Omental fat pad (tissue), 4 donors: Measurements from ENCODE around the gene SEC62. TPM values are rescaled to one million over a fixed set of nuclear protein-coding genes. Genes with fewer than 3 reads are reported as not detected.
"Not testable (repeated sequence)": the region's sequence is repeated elsewhere in the genome, so short reads cannot be mapped to it uniquely, and the experiment has no call there.

ENCODE experiments used
- ATAC-seq: fragments of 150-250 bp; one replicate; pipeline ENCODE4 v1.9.1; 2016; ENCODE audit warnings: mild to moderate bottlenecking, moderate library complexity; ENCODE audit not compliant: low FRiP score
- DNase-seq: peaks from one replicate; pipeline ENCODE4 v3.0.0-alpha.2; 2019; ENCODE audit warnings: low spot score
- total RNA-seq, 4 donors: library from RNA; depleted of rRNA; stranded (reverse); fragments of >200 nt; gene quantifications; one replicate each; pipeline ENCODE4 v1.1.0, GENCODE V29; 2016
- TF ChIP-seq, protein P1 (sequence below), 3 donors: fragments of 450-650 bp; IDR thresholded peaks; one replicate each; pipeline ENCODE4 v1.5.1; 2016 to 2017; ENCODE audit warnings: antibody characterized with exemption in 3 of 3, mild to moderate bottlenecking in 3 of 3, moderate library complexity in 2 of 3

SEC62 gene
- total RNA-seq, 4 donors from 2014 or later: 56.0 to 71.5 (median 67.2) TPM

DNA sequence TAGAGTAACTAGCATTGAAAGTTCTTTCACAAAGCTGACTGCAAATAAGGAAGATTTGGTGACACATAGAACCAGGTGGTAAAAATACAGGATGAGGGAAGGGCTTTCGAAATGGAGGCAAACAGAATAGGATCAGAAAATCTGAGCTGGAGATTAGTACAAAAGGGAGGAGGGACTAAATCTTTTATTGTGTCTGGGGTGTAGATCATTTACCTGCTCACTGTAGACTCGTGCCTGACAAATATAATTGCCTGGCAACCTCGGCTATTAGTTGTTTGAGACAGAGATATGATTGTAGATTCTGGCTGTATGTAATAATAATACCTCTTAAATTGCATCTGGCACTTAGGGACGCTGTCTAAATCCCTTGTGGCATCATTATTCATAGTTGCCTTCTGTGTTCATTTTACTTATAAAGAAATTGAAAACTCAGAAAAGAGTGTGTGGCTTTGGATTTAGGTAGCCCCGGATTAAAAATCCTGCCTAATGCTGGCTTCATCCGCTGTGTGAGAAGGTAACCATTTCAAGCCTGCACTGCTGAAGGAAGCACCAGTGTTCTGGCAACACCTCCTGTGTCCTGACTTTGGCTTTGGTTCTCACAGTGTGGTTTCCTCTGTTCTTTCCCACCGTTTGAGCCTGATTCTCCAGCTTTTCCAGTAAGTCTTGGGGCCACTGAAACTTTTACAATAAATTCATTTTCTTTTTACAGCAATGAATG lies 46.2 kb downstream of the SEC62 start:
- TF ChIP-seq, protein P1, sequence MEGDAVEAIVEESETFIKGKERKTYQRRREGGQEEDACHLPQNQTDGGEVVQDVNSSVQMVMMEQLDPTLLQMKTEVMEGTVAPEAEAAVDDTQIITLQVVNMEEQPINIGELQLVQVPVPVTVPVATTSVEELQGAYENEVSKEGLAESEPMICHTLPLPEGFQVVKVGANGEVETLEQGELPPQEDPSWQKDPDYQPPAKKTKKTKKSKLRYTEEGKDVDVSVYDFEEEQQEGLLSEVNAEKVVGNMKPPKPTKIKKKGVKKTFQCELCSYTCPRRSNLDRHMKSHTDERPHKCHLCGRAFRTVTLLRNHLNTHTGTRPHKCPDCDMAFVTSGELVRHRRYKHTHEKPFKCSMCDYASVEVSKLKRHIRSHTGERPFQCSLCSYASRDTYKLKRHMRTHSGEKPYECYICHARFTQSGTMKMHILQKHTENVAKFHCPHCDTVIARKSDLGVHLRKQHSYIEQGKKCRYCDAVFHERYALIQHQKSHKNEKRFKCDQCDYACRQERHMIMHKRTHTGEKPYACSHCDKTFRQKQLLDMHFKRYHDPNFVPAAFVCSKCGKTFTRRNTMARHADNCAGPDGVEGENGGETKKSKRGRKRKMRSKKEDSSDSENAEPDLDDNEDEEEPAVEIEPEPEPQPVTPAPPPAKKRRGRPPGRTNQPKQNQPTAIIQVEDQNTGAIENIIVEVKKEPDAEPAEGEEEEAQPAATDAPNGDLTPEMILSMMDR (IDR thresholded peaks at IDR 0.05): no peak
- ATAC-seq (no peak), DNase-seq (no peak)

DNA sequence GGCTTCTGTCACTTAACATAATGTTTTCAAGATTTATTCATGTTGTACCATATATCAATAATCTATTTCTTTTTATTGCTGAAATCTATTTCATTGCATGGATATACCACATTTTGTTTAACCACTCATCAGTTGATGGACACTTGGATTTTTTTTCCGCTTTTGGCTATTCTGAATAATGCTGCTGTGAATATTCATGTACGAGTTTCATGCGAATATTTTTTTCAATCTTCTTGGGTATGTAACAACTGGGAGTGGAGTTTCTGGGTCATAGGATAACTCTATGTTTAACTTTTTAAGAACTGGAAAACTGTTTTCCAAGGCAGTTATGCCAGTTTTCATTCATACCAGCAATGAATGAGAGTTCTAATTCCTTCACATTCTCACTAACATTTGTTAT lies 49.5 kb downstream of the SEC62 start:
- no peak for ATAC-seq
- DNase-seq: no peak
- TF ChIP-seq, protein P1 (IDR thresholded peaks at IDR 0.05): no peak

DNA sequence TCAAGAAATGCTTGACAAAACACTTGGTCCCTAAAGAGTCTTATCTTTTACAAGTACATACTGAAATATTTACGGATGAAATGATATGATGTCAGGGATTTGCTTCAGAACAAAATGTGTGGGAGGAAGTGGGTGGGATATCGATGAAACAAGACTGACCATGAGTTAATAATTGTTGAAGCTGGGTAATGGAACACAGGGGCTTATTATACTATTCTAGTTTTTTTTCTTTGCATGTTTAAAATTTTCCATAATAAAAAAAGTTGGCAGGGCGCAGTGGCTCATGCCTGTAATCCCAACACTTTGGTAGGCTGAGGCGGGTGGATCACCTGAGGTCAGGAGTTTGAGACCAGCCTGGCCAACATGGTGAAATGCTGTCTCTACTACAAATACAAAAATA lies 52.7 kb downstream of the SEC62 start:
- not testable (repeated sequence) for DNase-seq, ATAC-seq

DNA sequence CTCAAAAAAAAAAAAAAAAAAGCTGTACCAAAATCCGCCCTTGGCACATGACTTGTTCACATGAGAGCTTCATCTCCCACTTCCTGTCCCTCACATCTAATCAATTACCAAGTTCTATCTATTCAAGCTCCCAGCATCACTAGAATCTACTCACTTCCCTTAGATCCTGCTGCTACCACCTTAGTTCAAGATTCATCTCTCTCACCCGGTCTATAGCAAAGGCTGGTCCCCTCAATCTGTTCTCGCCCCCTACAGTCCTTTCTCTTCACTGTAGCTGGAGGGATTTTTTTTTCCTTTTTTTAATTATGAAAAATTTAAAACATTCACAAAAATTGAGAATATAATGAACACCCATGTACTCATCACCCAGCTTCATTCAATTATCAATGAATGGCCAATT lies 54.5 kb downstream of the SEC62 start:
- ATAC-seq (no peak), DNase-seq (no peak)
- TF ChIP-seq, protein P1 (IDR thresholded peaks at IDR 0.05): no peak

DNA sequence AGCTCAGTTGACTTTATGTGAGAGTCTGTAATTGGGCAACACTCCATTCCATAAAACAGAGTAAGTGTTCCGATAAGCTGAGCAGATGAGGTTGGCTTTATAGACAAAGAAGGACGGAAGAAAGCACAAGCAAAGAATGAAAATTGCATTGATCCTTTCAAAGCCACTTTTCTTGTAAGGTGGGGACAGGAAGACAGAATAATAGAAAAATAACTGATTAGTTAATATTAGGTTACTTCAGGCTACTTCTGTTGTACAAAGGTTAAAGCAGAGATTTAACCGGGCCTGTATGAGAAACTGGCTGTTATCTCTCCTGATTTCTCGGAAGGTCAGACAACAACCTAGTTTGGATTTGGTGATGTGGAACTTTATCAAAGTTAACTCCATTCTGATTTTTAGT lies 55.7 kb downstream of the SEC62 start:
- ATAC-seq: no peak

DNA sequence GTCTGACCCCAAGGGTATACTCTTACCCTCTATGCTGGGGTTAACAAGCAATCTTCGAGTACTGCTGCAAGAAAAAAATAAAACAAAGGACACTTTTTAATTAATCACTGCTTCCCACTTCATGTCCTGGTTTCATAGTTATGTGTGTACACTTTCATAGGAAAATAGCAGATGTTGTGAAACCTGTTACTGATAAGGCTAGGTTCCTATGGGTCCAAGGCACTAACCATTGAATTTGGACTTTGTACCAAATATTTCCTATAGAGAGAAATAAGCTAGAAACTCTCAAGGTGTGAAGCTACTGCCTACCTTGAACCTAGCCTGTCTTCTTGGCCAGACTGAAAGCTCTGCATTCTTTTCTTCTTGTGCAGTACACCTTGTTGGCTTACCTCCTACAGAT lies 56.6 kb downstream of the SEC62 start:
- DNase-seq (no peak), ATAC-seq (no peak)
- TF ChIP-seq, protein P1 (IDR thresholded peaks at IDR 0.05): no peak

More for the DNA sequence above, 55.7 kb downstream of the SEC62 start:
- DNase-seq: no peak
- TF ChIP-seq, protein P1 (IDR thresholded peaks at IDR 0.05): no peak

DNA sequence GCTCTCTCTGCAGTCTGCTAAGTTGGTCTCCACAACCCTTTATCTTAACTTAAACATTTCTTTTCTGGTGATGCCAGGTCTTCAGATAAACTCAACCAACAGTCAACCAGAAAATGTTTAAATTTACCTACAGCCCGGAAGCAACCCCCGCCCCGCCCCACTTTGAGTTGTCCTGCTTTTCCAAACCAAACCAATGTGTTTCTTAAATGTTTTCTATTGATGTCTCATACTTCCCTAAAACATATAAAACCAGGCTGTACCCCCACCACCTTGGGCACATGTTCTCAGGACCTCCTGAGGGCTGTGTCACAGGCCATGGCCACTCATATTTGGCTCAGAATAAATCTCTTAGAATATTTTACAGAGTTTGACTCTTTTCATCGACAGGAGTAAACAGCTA lies 58.0 kb downstream of the SEC62 start:
- TF ChIP-seq, protein P1 (IDR thresholded peaks at IDR 0.05): no peak
- no peak for DNase-seq
- no peak for ATAC-seq
